Muscle layer of duodenum (tissue), 2 donors: ENCODE measurements around the gene CUTC.

Experiments used
- H3K27ac ChIP-seq: one replicate; pipeline ENCODE4 v1.7.0; 2013; ENCODE audit warnings: mild to moderate bottlenecking, low read length
- H3K27me3 ChIP-seq: one replicate; pipeline ENCODE4 v1.7.0; 2013; ENCODE audit warnings: low read depth, mild to moderate bottlenecking, control low read depth, low read length
- H3K36me3 ChIP-seq, 2 donors: one replicate each; pipeline ENCODE4 v1.7.0; 2013; ENCODE audit warnings: low read length in 2 of 2, control low read depth in 1 of 2, mild to moderate bottlenecking in 1 of 2; ENCODE audit not compliant: insufficient read depth in 2 of 2, control insufficient read depth in 1 of 2
- H3K4me1 ChIP-seq, 2 donors: one replicate each; pipeline ENCODE4 v1.7.0; 2013; ENCODE audit warnings: low read length in 2 of 2, mild to moderate bottlenecking in 2 of 2, control low read depth in 1 of 2, moderate library complexity in 1 of 2; ENCODE audit not compliant: insufficient read depth in 2 of 2, control insufficient read depth in 1 of 2
- H3K4me3 ChIP-seq, 2 donors: one replicate each; pipeline ENCODE4 v1.7.0; 2013; ENCODE audit warnings: low read length in 2 of 2, low read depth in 1 of 2, mild to moderate bottlenecking in 1 of 2
- H3K9me3 ChIP-seq, 2 donors: one replicate each; pipeline ENCODE4 v1.7.0; 2013; ENCODE audit warnings: low read length in 2 of 2, control low read depth in 1 of 2, mild to moderate bottlenecking in 1 of 2; ENCODE audit not compliant: control insufficient read depth in 1 of 2
- donor health status: healthy.

CUTC gene

GRCh38 chr10:99804471-99804870 lies 72.4 kb downstream of the CUTC start:
- Histone ChIP-seq H3K36me3 (no peaks in the 10 kb centered on the region), H3K4me1 (peaks cover 0 to 2% of the 10 kb centered on the region in 2 donors), H3K27me3 (no peaks in the 10 kb centered on the region), H3K27ac (no peak overlapping the region), H3K4me3 (no peak overlapping the region), H3K9me3 (no peaks in the 10 kb centered on the region)

DNA sequence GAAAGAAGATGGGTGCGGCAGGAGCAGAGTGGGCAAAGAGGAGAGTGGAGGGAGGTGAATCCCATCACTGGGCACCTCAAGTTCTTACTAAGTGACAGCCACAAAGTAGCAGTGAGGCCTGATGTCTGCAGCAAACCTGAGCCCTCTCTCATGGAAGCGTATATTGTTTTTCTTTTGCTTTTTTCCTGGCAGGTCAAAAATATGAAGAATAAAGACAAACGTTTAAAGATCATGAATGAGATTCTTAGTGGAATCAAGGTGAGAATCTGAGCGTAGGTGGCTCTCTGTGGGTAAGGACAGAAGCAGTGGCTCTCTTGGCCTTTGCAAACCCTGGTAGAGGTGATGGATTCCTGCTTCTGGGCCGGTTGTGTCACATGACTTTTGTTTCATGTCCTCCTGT lies 73.2 kb downstream of the CUTC start:
- no peak overlapping the region for H3K27ac ChIP-seq

More for the DNA sequence above, 73.2 kb downstream of the CUTC start:
- peaks cover 0 to 6% of the 10 kb centered on the region in 2 donors for H3K4me1 ChIP-seq
- H3K27me3 ChIP-seq = no peaks in the 10 kb centered on the region
- no peaks in the 10 kb centered on the region for H3K36me3 ChIP-seq
- no peaks in the 10 kb centered on the region for H3K9me3 ChIP-seq
- no peak overlapping the region for H3K4me3 ChIP-seq
